Measurements from ENCODE around the gene TMEM182.

DNA sequence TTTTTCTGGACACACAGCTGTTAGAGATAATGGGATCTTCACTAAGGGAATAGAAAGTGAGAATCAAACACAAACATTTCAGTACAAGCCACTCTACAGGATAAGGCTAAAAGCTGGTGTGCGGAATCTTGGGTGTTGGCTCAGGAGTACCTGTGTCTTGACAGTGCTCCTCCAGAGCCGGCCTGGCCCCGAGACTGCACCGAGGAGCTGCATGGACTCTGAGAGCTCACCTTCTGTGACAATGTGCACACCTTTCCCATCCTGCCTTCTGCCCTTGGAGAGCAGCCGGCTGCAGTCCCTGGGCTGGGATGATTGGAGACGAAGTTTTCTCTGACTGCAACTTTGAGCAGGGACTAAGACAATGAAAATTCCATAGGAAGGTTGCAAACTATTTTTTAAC, 89.1 kb downstream of the TMEM182 start:
- TF ChIP-seq, protein P1, sequence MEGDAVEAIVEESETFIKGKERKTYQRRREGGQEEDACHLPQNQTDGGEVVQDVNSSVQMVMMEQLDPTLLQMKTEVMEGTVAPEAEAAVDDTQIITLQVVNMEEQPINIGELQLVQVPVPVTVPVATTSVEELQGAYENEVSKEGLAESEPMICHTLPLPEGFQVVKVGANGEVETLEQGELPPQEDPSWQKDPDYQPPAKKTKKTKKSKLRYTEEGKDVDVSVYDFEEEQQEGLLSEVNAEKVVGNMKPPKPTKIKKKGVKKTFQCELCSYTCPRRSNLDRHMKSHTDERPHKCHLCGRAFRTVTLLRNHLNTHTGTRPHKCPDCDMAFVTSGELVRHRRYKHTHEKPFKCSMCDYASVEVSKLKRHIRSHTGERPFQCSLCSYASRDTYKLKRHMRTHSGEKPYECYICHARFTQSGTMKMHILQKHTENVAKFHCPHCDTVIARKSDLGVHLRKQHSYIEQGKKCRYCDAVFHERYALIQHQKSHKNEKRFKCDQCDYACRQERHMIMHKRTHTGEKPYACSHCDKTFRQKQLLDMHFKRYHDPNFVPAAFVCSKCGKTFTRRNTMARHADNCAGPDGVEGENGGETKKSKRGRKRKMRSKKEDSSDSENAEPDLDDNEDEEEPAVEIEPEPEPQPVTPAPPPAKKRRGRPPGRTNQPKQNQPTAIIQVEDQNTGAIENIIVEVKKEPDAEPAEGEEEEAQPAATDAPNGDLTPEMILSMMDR (IDR thresholded peaks at IDR 0.05), result no peak
- no peak for TF ChIP-seq POLR2A (IDR thresholded peaks at IDR 0.05)
